Ishikawa (cell line): ENCODE data around the gene TM4SF1.

ENCODE experiments used
- EGR1 ChIP-seq: IDR thresholded peaks from 2 replicates; pipeline ENCODE4 v1.6.1; 2012
- EP300 ChIP-seq: IDR thresholded peaks from 2 replicates; pipeline ENCODE4 v1.6.1; 2012; ENCODE audit warnings: borderline replicate concordance
- FOXM1 ChIP-seq: IDR thresholded peaks from 2 replicates; pipeline ENCODE4 v1.6.1; 2012; ENCODE audit warnings: low read depth, borderline replicate concordance
- MAX ChIP-seq: IDR thresholded peaks from 2 replicates; pipeline ENCODE4 v1.6.1; 2012
- NFIC ChIP-seq: IDR thresholded peaks from 2 replicates; pipeline ENCODE4 v1.6.1; 2012
- REST ChIP-seq: IDR thresholded peaks from 2 replicates; pipeline ENCODE4 v1.6.1; 2012; ENCODE audit warnings: low read depth, mild to moderate bottlenecking
- YY1 ChIP-seq: IDR thresholded peaks from 2 replicates; pipeline ENCODE4 v1.6.1; 2012; ENCODE audit warnings: low read depth

- TF ChIP-seq FOXM1 (no peak), EP300 (no peak), YY1 (no peak), MAX (no peak), EGR1 (no peak), REST (no peak), NFIC (no peak)
These were observed 8.8 kb upstream of the TM4SF1 start for GRCh38 chr3:149386299-149386606.
